Activated CD4-positive, alpha-beta T cell treated with anti-CD3 and anti-CD28 coated beads, Interleukin-2, amount 10 ng/mL, durations not matched to agents 7 days and 5 days (primary cell): ENCODE results near the gene RAB3D. TPM values are rescaled to one million over a fixed set of nuclear protein-coding genes. Genes with fewer than 3 reads are reported as not detected.
"Not testable (repeated sequence)": the region's sequence is repeated elsewhere in the genome, so short reads cannot be mapped to it uniquely, and the experiment has no call there.

Experiments
- CTCF ChIA-PET: fragments of 350-600 bp; sonication (Branson Sonifier 250); formaldehyde crosslinking; loops from one replicate; lab custom pipeline; 2021; ENCODE audit warnings: antibody characterized with exemption; lab: Charles Lee
- POLR2A ChIA-PET: fragments of 350-600 bp; sonication (Branson Sonifier 250); formaldehyde crosslinking; loops from one replicate; lab custom pipeline; 2021; ENCODE audit warnings: antibody characterized with exemption; lab: Charles Lee
- DNase-seq: peaks from one replicate; pipeline ENCODE4 v3.0.0-alpha.2; 2020
- H3K27ac Mint-ChIP-seq: one replicate; pipeline ENCODE4 v1.8.0; 2021; ENCODE audit warnings: mild to moderate bottlenecking, moderate library complexity, mixed read lengths
- H3K27me3 Mint-ChIP-seq: one replicate; pipeline ENCODE4 v1.8.0; 2021; ENCODE audit warnings: mixed read lengths
- H3K36me3 Mint-ChIP-seq: one replicate; pipeline ENCODE4 v1.8.0; 2021; ENCODE audit warnings: low read depth, mixed read lengths
- H3K4me1 Mint-ChIP-seq: one replicate; pipeline ENCODE4 v1.8.0; 2021; ENCODE audit warnings: mixed read lengths
- H3K4me3 Mint-ChIP-seq: one replicate; pipeline ENCODE4 v1.8.0; 2021; ENCODE audit warnings: mild to moderate bottlenecking, moderate library complexity, mixed read lengths
- H3K9me3 Mint-ChIP-seq: one replicate; pipeline ENCODE4 v1.8.0; 2021; ENCODE audit warnings: mixed read lengths
- total RNA-seq, 2 experiments: library from RNA; stranded (reverse); gene quantifications; one replicate each; pipeline ENCODE4 v1.2.3, GENCODE V29; 2021

Gene RAB3D
- total RNA-seq, 2 experiments from 2014 or later: 3.2 to 3.6 TPM

GRCh38 chr19:11361771-11362731 is 22.6 kb upstream of the RAB3D start:
- CTCF ChIA-PET: interaction anchor here (0.7 to 1.5 kb wide), 4 partner anchors 15 to 733 kb away, joined by 3 to 5 read pairs (median 4); no protein-coding TSS in a partner anchor
- no peaks in the 10 kb centered on the region for H3K9me3 Mint-ChIP-seq
- no peak overlapping the region for H3K4me3 Mint-ChIP-seq
- H3K36me3 Mint-ChIP-seq: no peaks in the 10 kb centered on the region
- no peak overlapping the region for H3K27ac Mint-ChIP-seq
- no peak for DNase-seq
- H3K4me1 Mint-ChIP-seq: no peaks in the 10 kb centered on the region
- POLR2A ChIA-PET: no interaction called here
- no peaks in the 10 kb centered on the region for H3K27me3 Mint-ChIP-seq

DNA sequence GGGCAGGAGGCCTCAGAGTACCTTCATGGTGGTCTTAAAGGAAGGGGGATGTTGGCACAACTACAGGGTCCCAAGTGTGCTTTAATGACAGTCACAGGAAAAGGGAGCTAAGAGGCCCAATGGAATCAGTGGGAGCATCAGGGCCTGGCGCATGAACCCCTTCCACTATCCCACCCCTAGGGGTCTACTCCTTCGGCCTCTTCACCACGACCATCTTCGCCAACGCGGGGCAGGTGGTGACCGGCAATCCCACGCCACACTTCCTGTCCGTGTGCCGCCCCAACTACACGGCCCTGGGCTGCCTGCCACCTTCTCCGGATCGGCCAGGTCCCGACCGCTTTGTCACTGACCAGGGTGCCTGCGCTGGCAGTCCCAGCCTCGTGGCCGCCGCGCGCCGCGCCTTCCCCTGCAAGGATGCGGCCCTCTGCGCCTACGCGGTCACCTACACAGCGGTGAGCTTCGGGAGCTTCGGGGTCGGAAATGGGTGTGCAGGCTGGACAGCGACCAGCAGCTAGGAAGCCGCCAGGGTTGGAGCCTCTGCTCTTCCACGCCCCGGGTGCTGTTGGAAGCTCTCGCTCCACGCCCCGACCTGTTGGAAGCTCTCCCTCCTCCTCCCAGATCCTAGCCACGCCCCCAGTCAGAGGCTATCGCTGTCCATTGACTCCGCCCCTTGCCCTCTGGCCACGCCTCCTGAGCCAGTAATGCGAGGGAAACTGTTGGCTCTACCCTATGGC is 21.7 kb upstream of the RAB3D start:
- DNase-seq: no peak
- no peak overlapping the region for H3K4me3 Mint-ChIP-seq
- POLR2A ChIA-PET: no interaction called here

GRCh38 chr19:11359421-11359820 is 20.0 kb upstream of the RAB3D start:
- no peak overlapping the region for H3K4me3 Mint-ChIP-seq
- no peak overlapping the region for H3K27ac Mint-ChIP-seq
- DNase-seq: no peak
- H3K9me3 Mint-ChIP-seq: no peaks in the 10 kb centered on the region
- CTCF ChIA-PET: interaction anchor here (1.2 kb wide), 1 partner anchor 8 kb away, joined by 3 read pairs; no protein-coding TSS in a partner anchor
- POLR2A ChIA-PET: no interaction called here
- peaks cover 9% of the 10 kb centered on the region for H3K27me3 Mint-ChIP-seq
- H3K4me1 Mint-ChIP-seq: peaks cover 8% of the 10 kb centered on the region
- H3K36me3 Mint-ChIP-seq: no peaks in the 10 kb centered on the region

More for the DNA sequence above, 21.7 kb upstream of the RAB3D start:
- Mint-ChIP-seq H3K27ac (no peak overlapping the region), H3K36me3 (no peaks in the 10 kb centered on the region), H3K9me3 (no peaks in the 10 kb centered on the region), H3K27me3 (peaks cover 4% of the 10 kb centered on the region), H3K4me1 (peaks cover 1% of the 10 kb centered on the region)
- CTCF ChIA-PET: interaction anchor here (0.7 to 1.5 kb wide), 3 partner anchors 16 to 200 kb away, joined by 3 to 5 read pairs (median 3); no protein-coding TSS in a partner anchor

- H3K27ac Mint-ChIP-seq: no peak overlapping the region
- H3K9me3 Mint-ChIP-seq: no peaks in the 10 kb centered on the region
- DNase-seq: no peak
- ChIA-PET POLR2A (no interaction called here), CTCF (interaction anchor here (0.6 to 1.6 kb wide), 2 partner anchors 10 to 34 kb away, joined by 3 to 5 read pairs; partner anchors contain the start of genes CCDC159 and TMEM205)
- no peaks in the 10 kb centered on the region for H3K36me3 Mint-ChIP-seq
- H3K4me3 Mint-ChIP-seq: no peak overlapping the region
- H3K27me3 Mint-ChIP-seq: peaks cover 9% of the 10 kb centered on the region
- peaks cover 8% of the 10 kb centered on the region for H3K4me1 Mint-ChIP-seq
Observed at GRCh38 chr19:11356676-11357550, 17.5 kb upstream of the RAB3D start.

GRCh38 chr19:11356074-11356397 is 16.6 kb upstream of the RAB3D start:
- CTCF ChIA-PET: no interaction called here
- peaks cover 8% of the 10 kb centered on the region for H3K4me1 Mint-ChIP-seq
- POLR2A ChIA-PET: interaction anchor here (0.5 kb wide), 1 partner anchor 162 kb away, joined by 3 read pairs; no protein-coding TSS in a partner anchor
- H3K27ac Mint-ChIP-seq: no peak overlapping the region
- H3K27me3 Mint-ChIP-seq: peaks cover 9% of the 10 kb centered on the region
- H3K4me3 Mint-ChIP-seq: peak overlapping the region; percentile 2
- H3K9me3 Mint-ChIP-seq: no peaks in the 10 kb centered on the region
- no peak for DNase-seq
- no peaks in the 10 kb centered on the region for H3K36me3 Mint-ChIP-seq

DNA sequence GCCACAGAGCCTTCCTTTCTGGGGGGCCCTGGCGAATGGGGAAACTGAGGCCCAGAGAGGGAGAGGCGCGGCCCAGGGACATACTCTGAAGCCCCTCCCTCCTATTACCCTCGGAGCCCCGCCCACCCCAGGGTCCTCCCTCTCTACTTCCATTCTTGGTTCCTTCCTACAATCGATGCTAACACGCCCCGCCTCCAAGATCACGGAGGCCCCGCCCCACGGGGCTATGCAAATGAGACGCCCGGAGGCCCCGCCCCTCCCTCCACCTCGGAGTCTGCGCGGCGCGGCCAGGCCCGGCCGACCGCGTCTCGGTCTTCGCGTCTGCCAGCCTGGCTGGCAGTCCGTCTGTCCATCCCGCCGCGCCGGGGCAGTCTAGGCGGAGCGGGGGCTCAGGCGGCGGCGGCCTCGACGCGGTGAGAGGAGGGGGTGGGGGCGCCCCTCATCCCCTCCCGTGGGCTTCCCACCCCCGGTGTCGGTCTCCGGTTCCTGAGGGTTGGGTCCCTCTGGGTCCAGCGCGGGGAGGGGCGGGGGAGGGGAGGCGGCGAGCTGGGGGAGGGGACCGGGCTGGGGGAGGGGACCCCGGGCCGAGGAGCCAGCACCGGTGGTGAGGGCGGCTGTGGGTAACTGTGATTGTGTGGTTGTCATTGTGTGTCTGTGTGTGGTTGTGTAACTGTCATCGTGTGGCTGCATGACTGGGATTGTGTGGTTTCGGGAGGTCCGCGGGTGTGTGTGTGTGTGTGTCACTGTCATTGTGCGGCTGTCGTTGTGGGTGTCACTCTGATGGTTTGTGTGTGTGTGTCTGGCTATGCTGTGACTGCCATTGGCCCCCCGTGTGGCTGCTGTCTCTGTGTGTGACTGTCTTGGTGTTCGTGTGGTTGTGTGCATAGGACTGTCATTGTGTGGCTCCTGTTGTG is 16.0 kb upstream of the RAB3D start, which contains the start of gene PLPPR2:
Gene PLPPR2, plus strand, starts transcription at position 273 of the 914 bp plus-strand sequence. CDS start 2,242 bp downstream, outside the sequence.
- CTCF ChIA-PET: no interaction called here

DNA sequence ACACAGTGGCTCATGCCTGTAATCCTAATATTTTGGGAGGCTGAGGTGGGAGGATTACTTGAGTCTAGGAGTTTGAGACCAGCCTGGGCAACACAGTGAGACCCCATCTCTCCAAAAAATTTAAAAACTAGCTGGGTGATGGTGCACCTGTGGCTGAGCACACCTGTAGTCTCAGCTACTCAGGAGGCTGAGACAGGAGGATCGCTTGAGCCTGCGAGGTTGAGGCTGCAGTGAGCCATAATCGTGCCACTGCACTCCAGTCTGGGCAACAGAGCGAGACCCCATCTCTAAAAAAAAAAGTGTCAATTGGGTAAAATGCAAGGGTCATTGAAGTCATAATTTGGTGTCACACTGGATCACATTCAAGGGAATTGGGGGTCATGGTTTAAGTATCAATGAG is 14.6 kb upstream of the RAB3D start:
- H3K9me3 Mint-ChIP-seq, H3K27ac Mint-ChIP-seq, DNase-seq, H3K4me3 Mint-ChIP-seq, CTCF ChIA-PET, POLR2A ChIA-PET, H3K36me3 Mint-ChIP-seq, H3K27me3 Mint-ChIP-seq, H3K4me1 Mint-ChIP-seq: not testable (repeated sequence)

More for the DNA sequence above, 16.0 kb upstream of the RAB3D start, which contains the start of gene PLPPR2:
- Mint-ChIP-seq H3K4me1 (peaks cover 8% of the 10 kb centered on the region), H3K36me3 (no peaks in the 10 kb centered on the region), H3K27ac (no peak within 1 kb of the TSS), H3K27me3 (peaks cover 9% of the 10 kb centered on the region), H3K9me3 (no peaks in the 10 kb centered on the region), H3K4me3 (peak within 1 kb of the TSS; percentile 2)
- peak; percentile 83 for DNase-seq
- POLR2A ChIA-PET: interaction anchor here (0.5 kb wide), 1 partner anchor 161 kb away, joined by 3 read pairs; no protein-coding TSS in a partner anchor

DNA sequence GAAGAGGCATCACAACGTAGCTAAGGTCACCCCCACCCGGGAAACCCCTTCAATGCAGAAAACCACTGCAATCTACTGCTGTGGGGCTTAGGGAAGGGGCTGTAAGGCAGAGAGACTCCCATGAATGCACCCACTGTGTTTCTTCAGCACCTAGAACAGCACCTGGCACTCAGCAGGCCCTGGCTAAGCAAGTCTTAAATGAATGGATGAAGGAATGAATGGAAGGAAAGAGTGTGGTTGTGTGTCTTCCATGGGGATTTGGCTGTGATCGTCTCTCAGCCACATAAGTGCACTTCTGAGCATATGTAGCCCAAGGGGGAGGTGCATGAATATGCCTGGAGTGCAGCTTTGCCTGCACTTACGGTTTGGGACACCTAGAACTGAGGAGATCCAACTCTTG is 9.7 kb upstream of the RAB3D start:
- H3K36me3 Mint-ChIP-seq: peaks cover 4% of the 10 kb centered on the region
- no peak overlapping the region for H3K4me3 Mint-ChIP-seq
- no peak overlapping the region for H3K27ac Mint-ChIP-seq
- H3K27me3 Mint-ChIP-seq: no peaks in the 10 kb centered on the region
- peaks cover 13% of the 10 kb centered on the region for H3K9me3 Mint-ChIP-seq
- ChIA-PET POLR2A (interaction anchor here (0.6 kb wide), 1 partner anchor 262 kb away, joined by 4 read pairs; no protein-coding TSS in a partner anchor), CTCF (interaction anchor here (0.9 kb wide), 1 partner anchor 8 kb away, joined by 3 read pairs; no protein-coding TSS in a partner anchor)
- H3K4me1 Mint-ChIP-seq: peaks cover 27% of the 10 kb centered on the region
- DNase-seq: no peak

GRCh38 chr19:11347546-11348039 is 8.1 kb upstream of the RAB3D start:
- POLR2A ChIA-PET: no interaction called here
- CTCF ChIA-PET: interaction anchor here (1.3 to 2.6 kb wide), 3 partner anchors 10 to 28 kb away, joined by 3 to 13 read pairs (median 5); no protein-coding TSS in a partner anchor
- H3K9me3 Mint-ChIP-seq: peaks cover 13% of the 10 kb centered on the region
- no peak overlapping the region for H3K27ac Mint-ChIP-seq
- peaks cover 27% of the 10 kb centered on the region for H3K4me1 Mint-ChIP-seq
- peak overlapping the region; percentile 92 for H3K4me3 Mint-ChIP-seq
- no peaks in the 10 kb centered on the region for H3K27me3 Mint-ChIP-seq
- no peak for DNase-seq
- H3K36me3 Mint-ChIP-seq: peaks cover 4% of the 10 kb centered on the region

- Mint-ChIP-seq H3K9me3 (peaks cover 13% of the 10 kb centered on the region), H3K27ac (peak within 1 kb of the TSS; percentile 92), H3K27me3 (no peaks in the 10 kb centered on the region), H3K4me1 (peaks cover 27% of the 10 kb centered on the region), H3K36me3 (peaks cover 6% of the 10 kb centered on the region), H3K4me3 (peak within 1 kb of the TSS; percentile 92)
- ChIA-PET POLR2A (interaction anchor here (0.8 to 1.1 kb wide), 2 partner anchors 22 to 29 kb away, joined by 4 to 5 read pairs; partner anchors contain the start of gene SWSAP1), CTCF (interaction anchor here (0.5 to 2.6 kb wide), 7 partner anchors 9 to 89 kb away, joined by 3 to 13 read pairs (median 4); partner anchors contain the start of genes ODAD3 and SWSAP1)
- peak; percentile 99 for DNase-seq
Observed at GRCh38 chr19:11346104-11346940, 6.9 kb upstream of the RAB3D start, which contains the start of the genes CCDC159 and TMEM205. Gene CCDC159 (plus strand): TSS chr19:11346519. CDS start chr19:11346607, 88 bp downstream. Gene TMEM205 (minus strand): TSS chr19:11346268. CDS start chr19:11345619, 649 bp downstream.
